ENCODE data around the gene ARFGEF2.
"Not testable (repeated sequence)": the region's sequence is repeated elsewhere in the genome, so short reads cannot be mapped to it uniquely, and the experiment has no call there.

Gene ARFGEF2

DNA sequence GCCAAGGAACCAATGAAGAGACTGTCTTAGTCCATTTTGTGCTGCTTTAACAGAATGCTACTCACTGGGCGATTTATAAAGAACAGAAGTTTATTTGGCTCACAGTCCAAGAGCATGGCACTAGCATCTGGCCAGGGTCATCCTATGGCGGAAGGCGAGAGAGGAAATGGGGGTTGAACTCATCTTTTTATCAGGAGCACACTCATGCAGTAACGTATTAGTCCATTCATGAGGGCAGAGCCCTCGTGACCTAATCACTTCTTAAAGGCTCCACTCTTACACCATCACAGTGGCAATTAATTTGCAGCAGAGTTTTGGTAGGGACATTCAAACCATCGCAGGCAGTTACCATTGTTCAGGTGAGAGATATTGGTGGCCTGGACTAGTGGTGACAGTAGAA, 8.5 kb downstream of the ARFGEF2 start:
- no peak for DNase-seq

DNA sequence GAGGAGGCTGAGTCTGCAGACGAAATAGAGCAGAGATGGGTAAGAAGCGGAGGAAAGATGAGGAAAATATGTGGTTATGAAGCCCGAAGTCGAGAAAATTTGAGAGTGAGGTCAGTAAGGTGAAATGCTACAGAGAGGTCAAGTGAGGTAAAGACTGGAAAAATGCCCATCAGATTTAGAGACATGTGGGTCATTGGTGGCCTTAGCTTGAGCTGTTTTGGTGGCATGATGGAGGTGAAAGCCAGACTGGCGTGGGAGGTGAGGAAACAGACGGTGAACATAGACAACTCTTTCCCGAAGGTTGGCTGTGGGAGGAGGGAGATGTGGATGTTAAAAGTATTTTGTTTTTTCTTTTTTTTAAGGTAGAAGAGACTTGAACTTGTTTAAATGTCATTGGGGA, 9.4 kb downstream of the ARFGEF2 start:
- no peak for DNase-seq

DNA sequence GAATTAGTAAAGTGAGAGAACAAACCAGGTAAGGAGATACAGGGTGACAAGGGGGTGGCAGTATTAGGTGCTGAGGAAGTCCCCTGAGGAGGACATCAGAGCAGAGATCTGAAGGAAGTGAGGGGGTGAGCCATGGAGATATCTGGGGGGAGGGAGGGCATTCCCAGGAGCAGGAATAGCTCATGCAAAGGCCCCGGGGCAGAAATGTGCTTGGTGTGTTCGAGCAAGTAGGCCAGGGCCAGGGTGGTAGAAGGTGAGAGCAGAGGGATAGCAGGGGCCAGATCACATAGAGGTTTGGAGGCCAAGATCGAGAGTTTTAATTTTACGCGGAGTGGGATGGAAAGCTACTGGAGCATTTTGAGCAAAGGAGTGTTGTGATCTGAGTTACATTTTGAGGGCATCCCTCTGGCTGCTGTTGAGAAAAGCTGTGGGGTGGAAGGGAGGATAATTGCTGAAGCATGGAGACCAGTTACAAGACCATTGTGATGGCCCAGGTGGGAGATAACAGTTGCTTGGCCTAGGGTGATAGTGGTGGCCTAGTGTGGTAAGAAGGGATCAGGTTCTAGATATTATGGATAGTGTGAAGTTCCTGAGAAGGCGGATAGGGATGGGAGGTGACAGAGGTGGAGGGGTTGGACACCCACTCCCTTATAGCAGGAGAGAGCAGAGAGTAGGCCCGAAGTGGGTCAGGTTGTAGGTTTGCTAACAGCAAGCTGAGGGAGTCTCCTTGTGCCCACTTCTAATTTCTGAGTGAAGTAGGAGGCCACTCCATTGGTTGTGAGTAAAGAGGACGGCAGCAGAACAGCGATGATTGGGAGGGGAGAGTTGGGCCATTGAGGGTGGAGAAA, 10.2 kb downstream of the ARFGEF2 start:
- no peak for DNase-seq

DNA sequence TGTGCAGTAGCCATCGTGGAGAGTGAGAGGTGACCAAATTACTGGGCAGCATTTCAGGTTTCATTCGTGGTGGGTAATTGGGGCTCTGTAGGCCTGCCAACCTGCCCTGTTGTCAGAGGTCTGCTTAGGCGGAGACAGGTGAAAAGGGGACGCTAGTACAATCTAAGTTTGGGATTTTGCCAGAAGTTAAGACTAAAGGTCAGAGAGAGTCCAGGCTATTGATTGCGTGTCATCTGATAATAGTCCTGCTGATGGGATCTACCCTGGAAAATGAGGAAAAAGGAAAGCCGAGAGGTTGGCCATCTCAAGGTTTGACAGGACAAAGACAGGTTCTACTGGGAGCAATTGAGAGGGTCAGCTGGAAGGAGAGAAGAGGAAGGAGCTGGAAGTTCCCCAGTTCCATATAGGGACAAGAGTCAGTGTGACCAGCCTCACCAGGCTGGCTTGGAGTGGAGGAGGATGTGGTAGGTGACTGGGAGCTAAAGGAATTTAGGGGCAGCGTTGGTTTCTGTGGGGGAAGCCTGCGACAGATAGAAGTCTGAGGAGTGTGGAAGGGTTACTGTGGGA, 10.9 kb downstream of the ARFGEF2 start:
- no peak for DNase-seq

GRCh38 chr20:48933017-48933766, 11.7 kb downstream of the ARFGEF2 start:
- DNase-seq = no peak

DNA sequence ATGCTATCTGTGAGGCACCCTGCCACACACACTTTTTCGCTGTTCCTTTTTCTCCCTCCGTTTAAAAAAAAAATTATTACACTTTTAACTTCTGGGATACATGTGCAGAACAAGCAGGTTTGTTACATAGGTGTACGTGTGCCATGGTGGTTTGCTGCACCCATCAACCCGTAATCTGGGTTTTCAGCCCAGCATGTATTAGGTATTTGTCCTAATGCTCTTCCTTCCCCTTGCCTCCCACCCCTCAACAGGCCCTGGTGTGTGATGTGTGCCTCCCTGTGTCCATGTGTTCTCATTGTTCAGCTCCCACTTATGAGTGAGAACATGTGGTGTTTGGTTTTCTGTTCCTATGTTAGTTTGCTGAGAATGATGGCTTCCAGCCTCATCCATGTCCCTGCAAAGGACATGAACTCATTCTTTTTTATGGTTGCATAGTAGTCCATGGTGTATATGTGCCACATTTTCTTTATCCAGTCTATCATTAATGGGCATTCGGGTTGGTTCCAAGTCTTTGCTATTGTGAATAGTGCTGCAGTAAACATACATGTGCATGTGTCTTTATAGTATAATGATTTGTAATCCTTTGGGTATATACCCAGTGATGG, 12.9 kb downstream of the ARFGEF2 start:
- not testable (repeated sequence) for DNase-seq

GRCh38 chr20:48934966-48935365, 13.5 kb downstream of the ARFGEF2 start:
- DNase-seq = not testable (repeated sequence)

DNA sequence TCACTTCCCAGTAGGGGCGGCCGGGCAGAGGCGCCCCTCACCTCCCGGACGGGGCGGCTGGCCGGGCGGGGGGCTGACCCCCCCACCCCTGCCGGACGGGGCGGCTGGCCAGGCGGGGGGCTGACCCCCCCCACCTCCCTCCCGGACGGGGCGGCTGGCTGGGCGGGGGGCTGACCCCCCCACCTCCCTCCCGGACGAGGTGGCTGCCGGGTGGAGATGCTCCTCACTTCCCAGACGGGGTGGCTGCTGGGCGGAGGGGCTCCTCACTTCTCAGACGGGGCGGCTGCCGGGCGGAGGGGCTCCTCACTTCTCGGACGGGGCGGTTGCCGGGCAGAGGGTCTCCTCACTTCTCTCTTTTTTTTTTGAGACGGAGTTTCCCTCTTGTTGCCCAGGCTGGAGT, 14.7 kb downstream of the ARFGEF2 start:
- DNase-seq = not testable (repeated sequence)

DNA sequence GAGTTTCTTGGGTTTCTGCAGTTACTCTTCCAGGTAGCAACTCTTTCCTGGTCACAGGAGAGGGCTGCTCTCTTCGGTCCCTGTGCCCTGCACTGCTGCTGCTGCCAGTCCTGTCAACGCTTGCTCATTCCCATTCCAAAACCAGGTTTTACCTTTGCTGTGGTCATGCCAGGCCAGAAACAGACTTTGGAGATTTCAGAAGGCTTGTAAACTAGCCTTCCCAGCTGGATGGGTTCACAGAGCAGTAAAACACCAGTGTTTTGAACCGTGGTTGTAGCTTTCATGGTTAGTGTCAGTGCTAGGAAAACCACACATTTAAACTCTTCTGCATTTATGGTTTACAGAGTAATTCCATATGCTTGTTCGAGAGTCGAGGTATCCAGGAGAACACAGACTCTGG, 16.2 kb downstream of the ARFGEF2 start:
- no peak for DNase-seq

GRCh38 chr20:48938670-48939069, 17.2 kb downstream of the ARFGEF2 start:
- DNase-seq = no peak

DNA sequence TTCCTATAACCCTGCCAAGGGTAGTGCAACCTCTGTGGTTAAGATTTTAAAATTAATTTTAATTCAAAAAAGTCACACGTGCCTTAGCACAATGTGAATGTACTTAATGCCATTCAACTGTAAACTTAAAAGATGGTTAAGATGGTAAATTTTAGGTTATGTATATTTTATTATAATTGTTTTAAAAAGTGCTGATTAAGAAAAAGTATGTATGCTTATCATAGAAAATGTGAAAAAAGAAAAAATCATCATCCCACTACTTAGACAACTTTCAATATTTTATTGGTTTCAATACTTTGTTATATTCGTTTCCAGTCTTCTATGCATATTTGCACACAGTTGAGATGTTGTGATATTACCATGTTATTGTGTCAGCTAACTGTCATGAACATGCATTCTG, 18.7 kb downstream of the ARFGEF2 start:
- DNase-seq = no peak

GRCh38 chr20:48941467-48941866, 20.0 kb downstream of the ARFGEF2 start:
- no peak for DNase-seq

GRCh38 chr20:48942730-48943129, 21.2 kb downstream of the ARFGEF2 start:
- DNase-seq = no peak

GRCh38 chr20:48944663-48945297, 23.3 kb downstream of the ARFGEF2 start:
- DNase-seq = no peak

DNA sequence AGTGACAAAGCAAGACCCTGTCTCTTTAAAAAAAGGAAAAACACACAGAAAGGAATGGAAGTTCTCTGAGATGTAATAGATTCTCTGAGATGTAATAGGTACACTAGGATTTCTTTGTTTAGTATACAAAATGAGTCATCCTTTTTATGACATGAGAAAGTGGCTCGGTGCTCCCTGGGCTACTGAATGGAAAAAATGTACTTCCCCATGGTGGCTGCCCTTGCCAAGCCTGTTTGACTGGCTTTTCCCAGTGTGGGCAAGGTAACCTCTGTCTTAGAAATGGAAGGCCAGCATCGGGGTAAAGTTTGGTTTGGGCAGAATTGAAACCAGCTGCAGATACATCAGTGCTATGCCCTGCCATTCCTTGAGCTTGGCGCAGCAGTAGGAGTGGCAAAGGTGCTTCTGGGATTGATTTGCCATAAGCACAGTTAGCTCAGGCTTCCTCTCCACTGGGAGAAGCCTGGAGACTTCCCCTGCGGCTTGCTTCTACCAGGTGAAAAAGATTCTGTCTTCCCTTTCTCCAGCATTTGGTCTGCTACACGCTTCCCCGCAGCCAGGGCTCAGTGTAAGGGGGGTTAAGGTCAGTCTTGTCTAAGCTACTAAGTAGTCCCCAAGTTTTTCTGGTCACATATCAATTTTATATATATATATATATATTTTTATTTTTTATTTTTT, 24.5 kb downstream of the ARFGEF2 start:
- no peak for DNase-seq

DNA sequence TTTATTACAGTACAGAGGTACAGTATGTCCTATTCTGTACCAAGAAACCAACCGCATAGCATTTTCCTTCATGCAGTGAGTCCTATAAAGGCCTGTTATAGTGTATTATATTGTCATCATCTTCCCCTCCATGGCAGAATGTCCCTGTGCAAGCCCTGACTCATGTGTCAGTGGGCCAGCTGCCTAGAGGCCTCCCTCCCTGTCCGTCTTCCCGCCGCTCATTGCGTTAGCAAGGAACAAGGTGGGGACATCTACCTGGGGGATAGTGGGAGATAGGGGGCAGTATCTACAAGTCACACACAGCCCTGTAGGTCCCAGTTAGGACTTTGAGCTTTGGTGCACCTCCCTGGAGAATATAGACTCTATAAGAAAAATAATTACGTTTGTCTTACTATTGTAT, 27.1 kb downstream of the ARFGEF2 start:
- DNase-seq = no peak

- DNase-seq = no peak
Measured at GRCh38 chr20:48949304-48950170, 28.0 kb downstream of the ARFGEF2 start.

- DNase-seq = no peak
Measured at GRCh38 chr20:48951041-48951440, 29.5 kb downstream of the ARFGEF2 start.

GRCh38 chr20:48951646-48952045, 30.1 kb downstream of the ARFGEF2 start:
- DNase-seq = no peak

- no peak for DNase-seq
Measured at GRCh38 chr20:48952656-48953055, 31.1 kb downstream of the ARFGEF2 start.

- DNase-seq = no peak
Measured at GRCh38 chr20:48953653-48954052, 32.1 kb downstream of the ARFGEF2 start.
